Activated naive CD8-positive, alpha-beta T cell (primary cell): Measurements from ENCODE around the gene ELF3.

Experiments
- H3K27ac Mint-ChIP-seq: one replicate; pipeline ENCODE4 v1.8.0; 2021; ENCODE audit warnings: mixed read lengths
- H3K27me3 Mint-ChIP-seq: one replicate; pipeline ENCODE4 v1.8.0; 2021; ENCODE audit warnings: mixed read lengths
- H3K36me3 Mint-ChIP-seq: one replicate; pipeline ENCODE4 v1.8.0; 2021; ENCODE audit warnings: mixed read lengths
- H3K4me1 Mint-ChIP-seq: one replicate; pipeline ENCODE4 v1.8.0; 2021; ENCODE audit warnings: low read depth, mixed read lengths
- H3K4me3 Mint-ChIP-seq: one replicate; pipeline ENCODE4 v1.8.0; 2021; ENCODE audit warnings: mild to moderate bottlenecking, mixed read lengths
- H3K9me3 Mint-ChIP-seq: one replicate; pipeline ENCODE4 v1.8.0; 2021; ENCODE audit warnings: low read depth, mixed read lengths

ELF3 gene

DNA sequence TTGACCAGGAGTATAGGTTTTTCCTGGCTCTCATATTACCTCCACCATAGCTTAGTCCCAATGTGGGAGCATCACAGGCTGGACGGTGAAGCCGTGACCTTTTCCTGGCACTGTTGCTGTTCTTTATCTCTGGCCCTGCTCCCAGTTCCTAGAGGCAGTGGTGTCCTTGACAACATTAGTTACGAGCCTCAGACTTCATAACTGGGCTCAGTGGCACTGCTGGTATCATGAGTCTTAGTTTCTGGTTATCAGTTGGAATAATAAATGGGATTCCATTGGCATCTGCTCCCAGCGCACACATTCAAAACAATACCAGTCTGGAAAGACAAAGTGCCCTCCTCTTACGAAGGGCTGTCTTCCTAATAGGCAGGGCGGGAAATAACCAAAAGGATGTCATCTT lies 20.0 kb upstream of the ELF3 start:
- no peaks in the 10 kb centered on the region for H3K36me3 Mint-ChIP-seq

DNA sequence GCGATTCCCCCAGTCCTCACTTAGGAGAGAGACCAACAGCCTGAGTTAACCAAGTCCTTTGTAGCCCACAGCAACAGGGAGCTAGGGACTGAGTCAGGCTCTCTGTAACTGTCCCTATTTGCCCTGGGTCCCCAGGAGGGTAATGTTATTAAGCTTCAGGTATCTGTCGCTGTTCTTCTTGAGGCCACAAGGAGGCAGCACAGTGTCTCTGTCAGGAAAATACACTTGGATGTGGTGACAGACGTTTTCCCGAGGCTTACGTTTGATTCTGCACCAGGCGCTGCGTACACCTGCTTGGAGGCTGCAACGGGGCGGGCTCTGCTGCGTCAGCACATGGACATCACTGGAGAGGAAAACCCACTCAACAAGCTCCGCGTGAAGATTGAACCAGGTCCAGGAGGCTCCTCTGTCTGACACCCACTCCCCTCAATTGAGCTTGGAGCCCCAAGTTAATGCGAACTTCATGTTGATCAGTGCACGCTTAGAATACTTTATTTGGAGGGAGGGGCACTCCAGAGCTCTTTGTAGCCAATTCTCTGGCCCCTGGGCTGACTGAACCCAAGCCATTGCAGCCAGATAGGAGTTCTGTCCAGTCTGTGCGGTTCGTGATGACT lies 10.7 kb upstream of the ELF3 start:
- H3K27me3 Mint-ChIP-seq = no peaks in the 10 kb centered on the region
- no peaks in the 10 kb centered on the region for H3K9me3 Mint-ChIP-seq
- H3K4me3 Mint-ChIP-seq = no peak overlapping the region
- H3K27ac Mint-ChIP-seq = no peak overlapping the region
- H3K36me3 Mint-ChIP-seq = peaks cover 8% of the 10 kb centered on the region
- no peaks in the 10 kb centered on the region for H3K4me1 Mint-ChIP-seq

More for the DNA sequence above, 20.0 kb upstream of the ELF3 start:
- H3K4me1 Mint-ChIP-seq = peaks cover under 1% of the 10 kb centered on the region
- no peaks in the 10 kb centered on the region for H3K9me3 Mint-ChIP-seq
- H3K27ac Mint-ChIP-seq = no peak overlapping the region
- H3K4me3 Mint-ChIP-seq = no peak overlapping the region
- H3K27me3 Mint-ChIP-seq = no peaks in the 10 kb centered on the region

DNA sequence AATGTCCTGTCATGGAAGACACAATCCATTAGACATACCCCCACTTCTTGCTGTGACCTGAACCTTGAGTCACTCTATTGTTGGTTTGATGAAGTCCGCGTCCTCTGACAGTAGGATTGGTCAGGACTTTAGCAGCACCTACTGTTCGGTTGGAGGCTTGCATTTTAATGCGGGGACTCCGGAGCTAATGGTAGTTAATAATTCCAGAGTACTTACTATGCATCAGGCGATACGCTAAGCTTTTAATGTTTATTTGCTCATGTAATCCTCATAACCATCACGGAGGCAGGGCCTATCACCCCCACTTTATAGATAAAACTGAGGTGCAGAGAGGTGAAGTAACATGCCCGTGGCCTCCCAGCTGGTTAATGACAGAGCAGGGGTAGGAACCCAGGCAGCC lies 7.9 kb upstream of the ELF3 start:
- Mint-ChIP-seq H3K4me3 (no peak overlapping the region), H3K4me1 (no peaks in the 10 kb centered on the region), H3K36me3 (peaks cover 8% of the 10 kb centered on the region), H3K27ac (no peak overlapping the region), H3K27me3 (no peaks in the 10 kb centered on the region), H3K9me3 (no peaks in the 10 kb centered on the region)

DNA sequence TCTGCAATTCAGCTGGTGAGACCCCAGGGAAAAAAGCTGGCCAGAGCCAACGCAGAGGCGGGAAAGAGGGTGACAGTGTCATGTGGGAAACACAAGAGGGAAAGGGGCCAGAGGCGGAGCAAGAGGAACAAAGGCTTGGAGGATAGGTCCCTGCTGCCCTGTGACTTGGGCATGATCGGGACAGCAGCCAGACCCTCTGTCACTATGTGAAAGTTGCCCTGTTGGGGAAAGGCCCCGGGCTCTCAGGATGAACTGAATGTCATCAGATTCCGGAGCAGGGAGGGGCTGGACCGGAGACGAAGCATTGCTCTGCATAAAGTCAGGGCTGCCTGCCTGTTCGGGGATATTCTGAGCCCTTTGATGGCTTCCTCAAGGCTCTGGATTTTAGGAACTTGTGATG lies 5.7 kb upstream of the ELF3 start:
- Mint-ChIP-seq H3K4me3 (no peak overlapping the region), H3K27ac (no peak overlapping the region), H3K4me1 (no peaks in the 10 kb centered on the region), H3K27me3 (no peaks in the 10 kb centered on the region), H3K9me3 (no peaks in the 10 kb centered on the region), H3K36me3 (peaks cover 8% of the 10 kb centered on the region)

DNA sequence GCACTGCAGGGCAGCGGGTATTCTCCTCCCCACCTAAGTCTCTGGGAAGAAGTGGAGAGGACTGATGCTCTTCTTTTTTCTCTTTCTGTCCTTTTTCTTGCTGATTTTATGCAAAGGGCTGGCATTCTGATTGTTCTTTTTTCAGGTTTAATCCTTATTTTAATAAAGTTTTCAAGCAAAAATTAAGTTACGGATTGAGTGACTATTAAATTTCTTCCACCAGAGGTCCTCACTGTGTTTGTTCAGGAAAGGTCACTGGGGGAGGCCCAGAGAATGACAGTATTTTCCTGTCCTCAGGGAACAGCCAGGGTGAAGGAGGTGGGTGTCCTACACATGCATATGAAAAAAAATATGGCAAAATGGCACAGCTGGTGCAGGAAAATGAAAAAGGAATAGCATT lies 4.4 kb upstream of the ELF3 start:
- H3K36me3 Mint-ChIP-seq = peaks cover 3% of the 10 kb centered on the region

DNA sequence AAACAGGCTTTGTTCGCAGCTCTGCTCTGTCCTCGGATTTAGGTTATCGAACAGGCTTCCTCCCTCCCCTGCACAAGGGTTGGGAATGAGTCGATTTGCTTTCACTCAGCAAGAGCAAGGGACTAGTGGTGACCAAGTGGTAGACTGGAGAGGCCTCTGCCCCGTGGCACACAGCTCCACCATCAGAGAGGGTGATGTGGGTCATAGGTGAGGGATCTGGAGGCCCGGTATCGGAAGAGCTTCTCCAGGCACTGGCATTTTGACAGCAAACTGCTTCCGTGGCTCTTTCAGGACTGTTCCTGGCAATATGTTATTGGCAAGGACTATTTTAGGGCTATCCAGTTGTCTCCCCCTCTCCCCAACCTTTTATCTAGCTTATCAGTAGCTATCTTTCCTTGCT lies 3.1 kb upstream of the ELF3 start:
- H3K9me3 Mint-ChIP-seq = no peaks in the 10 kb centered on the region
- H3K4me3 Mint-ChIP-seq = no peak overlapping the region
- peaks cover 3% of the 10 kb centered on the region for H3K36me3 Mint-ChIP-seq
- H3K27ac Mint-ChIP-seq = no peak overlapping the region
- no peaks in the 10 kb centered on the region for H3K27me3 Mint-ChIP-seq
- H3K4me1 Mint-ChIP-seq = no peaks in the 10 kb centered on the region

More for the DNA sequence above, 4.4 kb upstream of the ELF3 start:
- no peaks in the 10 kb centered on the region for H3K27me3 Mint-ChIP-seq
- no peak overlapping the region for H3K4me3 Mint-ChIP-seq
- H3K4me1 Mint-ChIP-seq = no peaks in the 10 kb centered on the region
- no peak overlapping the region for H3K27ac Mint-ChIP-seq
- H3K9me3 Mint-ChIP-seq = no peaks in the 10 kb centered on the region

DNA sequence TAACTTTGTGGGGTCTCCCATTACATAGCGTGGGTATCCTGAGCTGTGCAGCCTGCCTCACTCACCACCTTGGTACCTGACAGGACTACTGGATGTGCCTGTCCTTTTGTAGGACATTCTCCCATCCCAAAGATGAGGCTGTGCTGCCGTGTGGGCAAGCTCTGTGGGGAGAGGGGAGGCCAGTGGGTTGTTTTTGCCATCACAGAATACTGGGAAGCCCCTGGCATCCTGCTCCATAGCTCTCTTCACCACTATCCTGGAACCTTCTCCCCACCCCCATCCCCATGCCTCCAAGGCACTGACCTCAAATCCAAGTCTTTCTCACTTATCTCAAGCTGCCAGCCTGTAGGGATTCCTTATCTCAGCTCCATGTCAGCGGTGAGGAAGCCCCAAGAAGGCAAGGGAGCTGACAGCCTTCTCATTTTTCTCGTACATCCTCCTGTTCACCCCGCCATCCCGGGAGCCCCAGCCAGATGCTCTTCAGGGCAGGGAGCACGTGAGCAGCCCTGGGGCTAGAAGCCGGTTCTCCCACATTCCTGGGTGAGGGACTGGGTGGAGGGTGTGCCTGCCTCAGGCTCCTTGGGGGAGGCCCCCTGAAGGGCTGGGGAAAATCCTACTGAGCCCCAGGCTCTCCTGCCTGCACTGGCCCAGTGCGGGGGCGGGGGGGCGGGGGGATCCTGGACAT lies 2.4 kb upstream of the ELF3 start:
- no peaks in the 10 kb centered on the region for H3K4me1 Mint-ChIP-seq
- no peaks in the 10 kb centered on the region for H3K9me3 Mint-ChIP-seq
- peaks cover 3% of the 10 kb centered on the region for H3K36me3 Mint-ChIP-seq
- H3K4me3 Mint-ChIP-seq = no peak overlapping the region
- no peaks in the 10 kb centered on the region for H3K27me3 Mint-ChIP-seq
- H3K27ac Mint-ChIP-seq = no peak overlapping the region

DNA sequence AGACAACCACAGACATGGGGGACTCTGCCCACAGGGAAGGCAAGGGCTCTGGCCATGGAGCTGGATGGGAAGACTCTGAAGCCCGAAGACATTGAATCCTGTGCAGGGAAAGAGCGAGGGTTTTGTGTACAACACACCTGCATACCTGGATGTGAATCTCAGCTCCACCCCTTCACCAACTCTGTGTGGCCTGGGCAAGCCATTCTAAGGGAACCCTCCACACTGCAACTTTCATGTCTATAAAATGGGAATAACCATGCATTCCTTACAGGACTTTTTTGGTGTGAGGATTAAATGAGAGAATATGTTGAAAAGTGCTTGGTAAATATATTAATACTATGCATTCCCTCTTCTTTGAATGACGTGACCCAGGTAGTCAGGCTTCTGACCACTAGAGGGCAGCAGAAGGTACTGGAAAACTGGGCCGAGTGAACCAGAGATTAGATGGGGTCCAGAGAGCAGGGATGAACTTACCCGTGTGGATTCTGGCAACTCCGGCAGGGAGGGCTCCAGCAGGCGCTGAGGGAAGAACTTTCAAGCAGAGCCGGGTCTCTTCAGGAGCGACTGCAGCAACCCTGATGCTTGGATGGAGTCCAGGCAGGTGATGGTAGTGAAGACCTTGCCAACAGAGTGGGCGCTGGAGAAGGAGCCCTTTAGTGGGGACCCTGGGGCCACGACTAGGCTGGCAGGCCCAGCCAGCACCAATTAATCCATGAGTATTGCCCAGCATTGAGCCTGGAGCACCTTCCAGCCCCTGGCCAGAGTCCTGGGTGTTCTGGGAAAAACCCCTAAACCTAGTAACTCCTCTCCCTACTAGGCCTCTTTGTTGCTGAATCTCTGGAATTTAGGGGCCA lies 834 bp upstream of the ELF3 start:
- H3K36me3 Mint-ChIP-seq = no peaks in the 10 kb centered on the region
- H3K4me1 Mint-ChIP-seq = no peaks in the 10 kb centered on the region
- no peak overlapping the region for H3K4me3 Mint-ChIP-seq
- no peak overlapping the region for H3K27ac Mint-ChIP-seq
- no peaks in the 10 kb centered on the region for H3K27me3 Mint-ChIP-seq
- H3K9me3 Mint-ChIP-seq = no peaks in the 10 kb centered on the region

DNA sequence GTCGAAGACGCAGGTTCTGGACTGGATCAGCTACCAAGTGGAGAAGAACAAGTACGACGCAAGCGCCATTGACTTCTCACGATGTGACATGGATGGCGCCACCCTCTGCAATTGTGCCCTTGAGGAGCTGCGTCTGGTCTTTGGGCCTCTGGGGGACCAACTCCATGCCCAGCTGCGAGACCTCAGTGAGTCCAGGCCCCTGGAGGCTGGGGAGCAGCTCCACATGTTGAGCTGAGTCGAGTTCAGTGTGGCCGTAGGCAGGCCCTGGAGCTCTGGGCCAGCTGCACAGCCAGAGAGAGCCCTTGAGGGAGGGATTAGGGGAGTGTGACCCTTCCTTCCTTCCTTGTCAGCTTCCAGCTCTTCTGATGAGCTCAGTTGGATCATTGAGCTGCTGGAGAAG lies 1.6 kb downstream of the ELF3 start:
- Mint-ChIP-seq H3K27ac (no peak overlapping the region), H3K4me1 (no peaks in the 10 kb centered on the region), H3K9me3 (no peaks in the 10 kb centered on the region), H3K4me3 (no peak overlapping the region), H3K36me3 (peaks cover 2% of the 10 kb centered on the region), H3K27me3 (no peaks in the 10 kb centered on the region)

DNA sequence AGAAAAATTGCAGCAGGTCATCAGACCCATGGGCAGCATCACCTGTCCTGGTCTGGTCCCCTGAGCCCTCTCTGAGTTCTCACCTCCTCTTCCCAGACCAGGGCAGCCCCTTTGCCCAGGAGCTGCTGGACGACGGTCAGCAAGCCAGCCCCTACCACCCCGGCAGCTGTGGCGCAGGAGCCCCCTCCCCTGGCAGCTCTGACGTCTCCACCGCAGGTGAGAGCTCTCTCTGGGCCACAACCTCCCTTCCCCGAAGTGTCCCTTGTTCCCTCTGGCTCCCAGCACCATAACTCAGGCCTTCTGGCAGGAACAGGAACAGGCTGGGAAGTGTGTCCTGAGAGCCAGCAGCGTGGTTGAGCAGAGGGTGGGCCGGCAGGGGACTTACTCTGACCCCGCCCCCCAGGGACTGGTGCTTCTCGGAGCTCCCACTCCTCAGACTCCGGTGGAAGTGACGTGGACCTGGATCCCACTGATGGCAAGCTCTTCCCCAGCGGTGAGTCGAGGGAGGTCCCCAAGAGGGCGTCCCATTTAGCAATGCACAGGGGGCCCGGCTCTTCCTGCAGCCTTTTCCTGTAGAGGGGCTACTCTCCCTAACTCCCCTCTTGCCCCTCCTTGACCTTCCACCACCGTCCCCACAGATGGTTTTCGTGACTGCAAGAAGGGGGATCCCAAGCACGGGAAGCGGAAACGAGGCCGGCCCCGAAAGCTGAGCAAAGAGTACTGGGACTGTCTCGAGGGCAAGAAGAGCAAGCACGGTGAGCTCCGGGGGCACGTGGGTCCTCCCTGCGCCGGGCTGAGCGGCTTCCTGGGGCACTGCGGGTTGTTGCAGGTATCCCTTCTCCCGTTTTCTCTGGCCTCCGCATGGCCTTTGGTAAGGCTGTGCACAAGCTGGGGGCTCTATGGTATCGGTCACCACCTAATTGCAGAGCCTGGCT lies 2.4 kb downstream of the ELF3 start:
- Mint-ChIP-seq H3K27me3 (no peaks in the 10 kb centered on the region), H3K36me3 (peaks cover 2% of the 10 kb centered on the region), H3K4me1 (no peaks in the 10 kb centered on the region), H3K4me3 (no peak overlapping the region), H3K27ac (no peak overlapping the region), H3K9me3 (no peaks in the 10 kb centered on the region)

DNA sequence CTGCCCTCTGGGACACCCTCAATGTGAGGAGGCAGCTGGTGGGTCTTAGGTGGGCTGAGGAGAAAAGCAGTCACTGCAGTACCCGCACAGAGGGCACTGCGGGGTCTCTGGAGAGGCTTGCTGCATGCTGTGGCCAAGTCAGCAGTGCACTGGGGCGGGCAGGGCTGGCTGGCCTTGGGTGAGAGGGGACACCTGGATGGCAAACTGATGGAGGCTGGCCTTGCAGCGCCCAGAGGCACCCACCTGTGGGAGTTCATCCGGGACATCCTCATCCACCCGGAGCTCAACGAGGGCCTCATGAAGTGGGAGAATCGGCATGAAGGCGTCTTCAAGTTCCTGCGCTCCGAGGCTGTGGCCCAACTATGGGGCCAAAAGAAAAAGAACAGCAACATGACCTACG lies 3.2 kb downstream of the ELF3 start:
- Mint-ChIP-seq H3K4me1 (no peaks in the 10 kb centered on the region), H3K27me3 (no peaks in the 10 kb centered on the region), H3K9me3 (no peaks in the 10 kb centered on the region), H3K36me3 (peaks cover 2% of the 10 kb centered on the region), H3K4me3 (no peak overlapping the region), H3K27ac (no peak overlapping the region)

DNA sequence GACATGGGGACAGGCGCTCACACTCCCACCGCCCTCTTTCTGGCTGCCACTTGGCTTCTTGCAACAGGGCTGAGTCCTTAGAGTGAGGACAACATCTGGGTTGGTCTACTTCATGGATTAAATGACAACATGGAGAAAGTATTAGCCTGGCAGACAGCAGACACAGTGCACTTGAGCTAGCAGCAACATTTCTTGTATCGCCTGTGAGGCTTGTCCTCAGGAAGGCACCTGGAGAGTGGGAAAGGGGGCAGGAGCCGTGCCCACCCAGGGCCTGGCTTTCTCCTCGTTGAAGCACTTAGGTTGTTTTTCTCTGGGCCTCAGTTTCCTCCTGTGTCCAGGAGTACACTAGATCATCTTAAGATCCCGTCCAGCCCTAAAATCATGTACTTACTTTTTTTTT lies 3.7 kb downstream of the ELF3 start:
- H3K4me1 Mint-ChIP-seq = peaks cover 3% of the 10 kb centered on the region
- H3K36me3 Mint-ChIP-seq = peaks cover 2% of the 10 kb centered on the region
- peaks cover 4% of the 10 kb centered on the region for H3K27me3 Mint-ChIP-seq
- H3K4me3 Mint-ChIP-seq = no peak overlapping the region
- no peaks in the 10 kb centered on the region for H3K9me3 Mint-ChIP-seq
- no peak overlapping the region for H3K27ac Mint-ChIP-seq

DNA sequence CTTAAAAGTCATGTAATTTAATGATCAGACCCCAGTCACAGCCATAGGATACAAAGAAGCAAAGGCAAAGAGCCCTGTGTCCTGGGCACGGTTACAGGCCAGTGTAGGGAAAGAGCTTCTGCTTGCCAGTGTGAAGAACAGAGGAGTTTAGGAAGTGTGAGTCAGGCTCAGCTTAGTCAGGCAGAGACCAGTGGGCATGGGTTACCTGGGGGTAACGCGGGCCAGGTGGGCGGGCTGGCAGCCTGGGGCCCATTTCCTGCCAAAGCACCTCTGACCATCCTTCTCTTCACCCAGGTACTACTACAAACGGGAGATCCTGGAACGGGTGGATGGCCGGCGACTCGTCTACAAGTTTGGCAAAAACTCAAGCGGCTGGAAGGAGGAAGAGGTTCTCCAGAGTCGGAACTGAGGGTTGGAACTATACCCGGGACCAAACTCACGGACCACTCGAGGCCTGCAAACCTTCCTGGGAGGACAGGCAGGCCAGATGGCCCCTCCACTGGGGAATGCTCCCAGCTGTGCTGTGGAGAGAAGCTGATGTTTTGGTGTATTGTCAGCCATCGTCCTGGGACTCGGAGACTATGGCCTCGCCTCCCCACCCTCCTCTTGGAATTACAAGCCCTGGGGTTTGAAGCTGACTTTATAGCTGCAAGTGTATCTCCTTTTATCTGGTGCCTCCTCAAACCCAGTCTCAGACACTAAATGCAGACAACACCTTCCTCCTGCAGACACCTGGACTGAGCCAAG lies 4.7 kb downstream of the ELF3 start:
- Mint-ChIP-seq H3K4me1 (peaks cover 3% of the 10 kb centered on the region), H3K27me3 (peaks cover 5% of the 10 kb centered on the region), H3K4me3 (no peak overlapping the region), H3K9me3 (no peaks in the 10 kb centered on the region), H3K36me3 (peaks cover 2% of the 10 kb centered on the region), H3K27ac (no peak overlapping the region)

DNA sequence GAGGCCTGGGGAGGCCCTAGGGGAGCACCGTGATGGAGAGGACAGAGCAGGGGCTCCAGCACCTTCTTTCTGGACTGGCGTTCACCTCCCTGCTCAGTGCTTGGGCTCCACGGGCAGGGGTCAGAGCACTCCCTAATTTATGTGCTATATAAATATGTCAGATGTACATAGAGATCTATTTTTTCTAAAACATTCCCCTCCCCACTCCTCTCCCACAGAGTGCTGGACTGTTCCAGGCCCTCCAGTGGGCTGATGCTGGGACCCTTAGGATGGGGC lies 5.2 kb downstream of the ELF3 start:
- Mint-ChIP-seq H3K27ac (no peak overlapping the region), H3K36me3 (peaks cover 2% of the 10 kb centered on the region)

More for the DNA sequence above, 5.2 kb downstream of the ELF3 start:
- H3K4me3 Mint-ChIP-seq = no peak overlapping the region
- H3K27me3 Mint-ChIP-seq = peaks cover 5% of the 10 kb centered on the region
- H3K9me3 Mint-ChIP-seq = no peaks in the 10 kb centered on the region
- peaks cover 3% of the 10 kb centered on the region for H3K4me1 Mint-ChIP-seq
